ENCODE measurements around the gene SHB.

SHB gene

GRCh38 chr9:37953206-37953774, 115.7 kb downstream of the SHB start:
- DNase-seq (ENCODE audit: low spot score) = no peak

GRCh38 chr9:37952731-37953130, 116.3 kb downstream of the SHB start:
- peak; percentile 63 for DNase-seq (ENCODE audit: low spot score)

GRCh38 chr9:37951671-37952449, 117.2 kb downstream of the SHB start:
- DNase-seq (ENCODE audit: low spot score) = no peak

- no peak for DNase-seq (ENCODE audit: low spot score)
These were observed 118.5 kb downstream of the SHB start for GRCh38 chr9:37950561-37950960.

- no peak for DNase-seq (ENCODE audit: low spot score)
These were observed 119.5 kb downstream of the SHB start for GRCh38 chr9:37949576-37949975.

- no peak for DNase-seq (ENCODE audit: low spot score)
These were observed 120.5 kb downstream of the SHB start for GRCh38 chr9:37948417-37948980.

- DNase-seq (ENCODE audit: low spot score) = no peak
These were observed 121.0 kb downstream of the SHB start for GRCh38 chr9:37947977-37948376.

- DNase-seq (ENCODE audit: low spot score) = no peak
These were observed 121.6 kb downstream of the SHB start for GRCh38 chr9:37947471-37947870.

- DNase-seq (ENCODE audit: low spot score) = no peak
These were observed 122.1 kb downstream of the SHB start for GRCh38 chr9:37946971-37947370.

- DNase-seq (ENCODE audit: low spot score) = no peak
These were observed 123.0 kb downstream of the SHB start for GRCh38 chr9:37946041-37946440.

- DNase-seq (ENCODE audit: low spot score) = no peak
These were observed 124.2 kb downstream of the SHB start for GRCh38 chr9:37944671-37945481.

- DNase-seq (ENCODE audit: low spot score) = no peak
These were observed 124.8 kb downstream of the SHB start for GRCh38 chr9:37944266-37944650.

GRCh38 chr9:37943345-37944265, 125.4 kb downstream of the SHB start:
- peak; percentile 72 for DNase-seq (ENCODE audit: low spot score)

- no peak for DNase-seq (ENCODE audit: low spot score)
These were observed 126.2 kb downstream of the SHB start for GRCh38 chr9:37942621-37943344.

- no peak for DNase-seq (ENCODE audit: low spot score)
These were observed 127.8 kb downstream of the SHB start for GRCh38 chr9:37941253-37941652.

GRCh38 chr9:37939575-37940095, 129.4 kb downstream of the SHB start:
- DNase-seq (ENCODE audit: low spot score) = no peak

GRCh38 chr9:37938121-37938891, 130.7 kb downstream of the SHB start:
- peak; percentile 70 for DNase-seq (ENCODE audit: low spot score)

GRCh38 chr9:37937366-37937765, 131.7 kb downstream of the SHB start:
- DNase-seq (ENCODE audit: low spot score) = no peak

GRCh38 chr9:37936965-37937364, 132.1 kb downstream of the SHB start:
- DNase-seq (ENCODE audit: low spot score) = peak; percentile 84

- DNase-seq (ENCODE audit: low spot score) = no peak
These were observed 132.7 kb downstream of the SHB start for GRCh38 chr9:37936376-37936775.

Data from AG08396 (cell line).